ENCODE results near the gene LRRC23. TPM values are rescaled to one million over a fixed set of nuclear protein-coding genes. Genes with fewer than 3 reads are reported as not detected.
"Not testable (repeated sequence)": the region's sequence is repeated elsewhere in the genome, so short reads cannot be mapped to it uniquely, and the experiment has no call there.

Gene LRRC23
- total and polyA plus RNA-seq, 7 donors: 5.3 to 21.0 (median 12.2) TPM

- no peak for DNase-seq
- Histone ChIP-seq H3K27me3 (no peaks in the 10 kb centered on the region), H3K36me3 (no peaks in the 10 kb centered on the region), H3K27ac (no peak overlapping the region), H3K9me3 (no peaks in the 10 kb centered on the region), H3K4me1 (peaks cover 0 to 5% (median 4%) of the 10 kb centered on the region in 4 donors), H3K4me3 (no peak overlapping the region)
- 43 to 75% methylated on average over 5 of the region's 5 CpGs for WGBS, 2 donors
- intact Hi-C loops (cut with DNase I): no loop called here
- TF ChIP-seq, protein P1, sequence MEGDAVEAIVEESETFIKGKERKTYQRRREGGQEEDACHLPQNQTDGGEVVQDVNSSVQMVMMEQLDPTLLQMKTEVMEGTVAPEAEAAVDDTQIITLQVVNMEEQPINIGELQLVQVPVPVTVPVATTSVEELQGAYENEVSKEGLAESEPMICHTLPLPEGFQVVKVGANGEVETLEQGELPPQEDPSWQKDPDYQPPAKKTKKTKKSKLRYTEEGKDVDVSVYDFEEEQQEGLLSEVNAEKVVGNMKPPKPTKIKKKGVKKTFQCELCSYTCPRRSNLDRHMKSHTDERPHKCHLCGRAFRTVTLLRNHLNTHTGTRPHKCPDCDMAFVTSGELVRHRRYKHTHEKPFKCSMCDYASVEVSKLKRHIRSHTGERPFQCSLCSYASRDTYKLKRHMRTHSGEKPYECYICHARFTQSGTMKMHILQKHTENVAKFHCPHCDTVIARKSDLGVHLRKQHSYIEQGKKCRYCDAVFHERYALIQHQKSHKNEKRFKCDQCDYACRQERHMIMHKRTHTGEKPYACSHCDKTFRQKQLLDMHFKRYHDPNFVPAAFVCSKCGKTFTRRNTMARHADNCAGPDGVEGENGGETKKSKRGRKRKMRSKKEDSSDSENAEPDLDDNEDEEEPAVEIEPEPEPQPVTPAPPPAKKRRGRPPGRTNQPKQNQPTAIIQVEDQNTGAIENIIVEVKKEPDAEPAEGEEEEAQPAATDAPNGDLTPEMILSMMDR (IDR thresholded peaks at IDR 0.05): no peak
- TF ChIP-seq POLR2A (IDR thresholded peaks at IDR 0.05) (no peak), POLR2AphosphoS5 (IDR thresholded peaks at IDR 0.05) (no peak), EP300 (IDR thresholded peaks at IDR 0.05) (no peak)
These were observed 5.2 kb upstream of the LRRC23 start for GRCh38 chr12:6899427-6899826.

DNA sequence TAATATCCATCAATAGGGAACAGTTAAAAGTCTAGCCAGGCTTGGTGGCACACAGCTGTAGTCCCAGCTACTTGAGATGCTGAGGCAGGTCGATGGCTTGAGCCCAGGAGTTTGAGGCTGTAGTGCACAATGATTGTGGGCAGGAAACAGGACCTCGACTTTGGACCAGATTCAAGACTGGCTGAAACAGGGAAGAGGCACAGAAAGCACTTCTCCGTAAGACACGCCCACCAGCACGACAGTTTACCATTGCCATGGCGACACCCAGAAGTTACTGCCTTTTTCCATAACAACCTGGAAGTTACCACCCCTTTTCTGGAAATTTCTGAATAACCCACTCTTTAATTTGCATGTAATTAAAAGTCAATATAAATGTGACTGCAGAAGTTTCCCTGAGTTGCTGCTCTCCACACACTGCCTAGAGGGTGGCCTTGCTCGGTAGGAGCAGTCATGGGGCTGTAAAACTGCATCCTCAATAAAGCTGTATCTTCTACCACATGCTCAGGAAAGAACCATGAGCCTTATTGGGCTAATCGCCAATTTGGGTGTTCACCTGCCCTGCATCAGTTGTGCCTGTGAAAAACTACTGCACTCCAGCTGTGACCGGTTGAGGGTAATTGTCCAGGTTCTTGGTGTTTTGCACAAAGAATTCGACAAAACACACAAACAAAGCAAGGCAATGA, 4.6 kb upstream of the LRRC23 start:
- peak; percentile 81 for DNase-seq
- TF ChIP-seq POLR2AphosphoS5 (IDR thresholded peaks at IDR 0.05) (peak in 1 of 4 donors; percentile 9), EP300 (IDR thresholded peaks at IDR 0.05) (no peak), POLR2A (IDR thresholded peaks at IDR 0.05) (peak in 1 of 2 donors; percentile 11)
- TF ChIP-seq, protein P1 (IDR thresholded peaks at IDR 0.05): no peak
- Histone ChIP-seq H3K27ac (no peak overlapping the region), H3K4me3 (no peak overlapping the region), H3K27me3 (no peaks in the 10 kb centered on the region), H3K36me3 (no peaks in the 10 kb centered on the region), H3K4me1 (peaks cover 0 to 8% (median 5%) of the 10 kb centered on the region in 4 donors), H3K9me3 (no peaks in the 10 kb centered on the region)
- 9 to 37% methylated on average over 10 of the region's 10 CpGs for WGBS, 2 donors
- intact Hi-C loops (cut with DNase I): no loop called here

GRCh38 chr12:6902448-6902847, 2.2 kb upstream of the LRRC23 start:
- DNase-seq: peak; percentile 0
- H3K4me1 ChIP-seq: peaks cover 0 to 14% (median 11%) of the 10 kb centered on the region in 4 donors
- no peak for TF ChIP-seq EP300 (IDR thresholded peaks at IDR 0.05)
- 23 to 65% methylated on average over 4 of the region's 4 CpGs for WGBS, 2 donors
- no peaks in the 10 kb centered on the region for H3K9me3 ChIP-seq
- peaks cover 0 to 15% (median 0%) of the 10 kb centered on the region in 4 donors for H3K36me3 ChIP-seq
- no peak overlapping the region for H3K27ac ChIP-seq
- no peaks in the 10 kb centered on the region for H3K27me3 ChIP-seq
- no peak overlapping the region for H3K4me3 ChIP-seq
- intact Hi-C loops (cut with DNase I): no loop called here

- H3K4me1 ChIP-seq: peaks cover 0 to 14% (median 11%) of the 10 kb centered on the region in 4 donors
- no peak overlapping the region for H3K4me3 ChIP-seq
- TF ChIP-seq, protein P1 (IDR thresholded peaks at IDR 0.05): no peak
- no peak for TF ChIP-seq POLR2AphosphoS5 (IDR thresholded peaks at IDR 0.05)
- no peak for TF ChIP-seq EP300 (IDR thresholded peaks at IDR 0.05)
- no peak for TF ChIP-seq POLR2A (IDR thresholded peaks at IDR 0.05)
- peaks cover 0 to 15% (median 0%) of the 10 kb centered on the region in 4 donors for H3K36me3 ChIP-seq
- H3K27me3 ChIP-seq: no peaks in the 10 kb centered on the region
- H3K27ac ChIP-seq: no peak overlapping the region
- intact Hi-C loops (cut with DNase I): no loop called here
- no peak for DNase-seq
- H3K9me3 ChIP-seq: no peaks in the 10 kb centered on the region
- WGBS, 2 donors: 76 to 79% methylated on average over 1 of the region's 1 CpG
These were observed 900 bp upstream of the LRRC23 start for GRCh38 chr12:6903722-6904121.

- Histone ChIP-seq H3K4me1 (peaks cover 0 to 14% (median 11%) of the 10 kb centered on the region in 4 donors), H3K36me3 (peaks cover 0 to 15% (median 0%) of the 10 kb centered on the region in 4 donors), H3K4me3 (peak overlapping the region in 3 of 4 donors; percentile 46 to 77 (median 62)), H3K9me3 (no peaks in the 10 kb centered on the region), H3K27me3 (no peaks in the 10 kb centered on the region), H3K27ac (peak overlapping the region; percentile 71 to 85 (median 84))
- WGBS, 2 donors: 74 to 75% methylated on average over 5 of the region's 5 CpGs
- intact Hi-C loops (cut with DNase I): loop anchor here (5.0 kb wide), 1 partner anchor 33 kb away; the partner anchor contains the start of gene SPSB2
- TF ChIP-seq, protein P1 (IDR thresholded peaks at IDR 0.05): no peak
- no peak for TF ChIP-seq EP300 (IDR thresholded peaks at IDR 0.05)
- TF ChIP-seq POLR2A (IDR thresholded peaks at IDR 0.05): no peak
- peak; percentile 65 for DNase-seq
These were observed 905 bp downstream of the LRRC23 start for GRCh38 chr12:6905414-6906040.

DNA sequence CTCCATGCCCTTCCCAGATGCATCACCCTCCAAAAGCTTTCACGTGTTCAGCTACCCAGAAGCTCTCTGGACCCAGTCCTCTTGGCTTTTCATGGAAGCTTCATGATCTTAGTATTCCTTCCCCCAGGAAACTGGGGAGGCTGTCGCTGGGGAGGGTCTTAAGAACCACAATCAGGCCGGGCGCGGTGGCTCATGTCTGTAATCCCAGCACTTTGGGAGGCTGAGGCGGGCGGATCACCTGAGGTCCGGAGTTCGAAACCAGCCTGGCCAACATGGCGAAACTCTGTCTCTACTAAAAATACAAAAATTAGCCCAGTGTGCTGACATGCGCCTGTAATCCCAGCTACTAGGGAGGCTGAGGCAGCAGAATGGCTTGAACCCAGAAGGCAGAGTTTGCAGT, 3.5 kb downstream of the LRRC23 start:
- peak; percentile 59 for DNase-seq
- H3K9me3 ChIP-seq, H3K27me3 ChIP-seq, H3K4me3 ChIP-seq, H3K27ac ChIP-seq: not testable (repeated sequence)
- peaks cover 0 to 14% (median 11%) of the 10 kb centered on the region in 4 donors for H3K4me1 ChIP-seq
- peaks cover 0 to 15% (median 0%) of the 10 kb centered on the region in 4 donors for H3K36me3 ChIP-seq
- 95 to 97% methylated on average over 11 of the region's 11 CpGs for WGBS, 2 donors
- intact Hi-C loops (cut with DNase I): loop anchor here (5.0 kb wide), 1 partner anchor 36 kb away; the partner anchor contains the start of gene SPSB2

Data from sigmoid colon (tissue), 7 donors.